Neural cell (in vitro differentiated cells): ENCODE data around the gene SAMD4A. TPM values are rescaled to one million over a fixed set of nuclear protein-coding genes. Genes with fewer than 3 reads are reported as not detected.

Experiments used
- H2AFZ ChIP-seq: fragments of 200-600, 300-800 bp; sonication (generic), shearing (Covaris generic); 2 replicates; pipeline ENCODE4 v1.6.0; 2014; ENCODE audit warnings: low read depth, mild to moderate bottlenecking, antibody characterized with exemption, low read length, moderate library complexity
- H3F3A ChIP-seq: fragments of 200-600 bp; shearing (Covaris generic); 2 replicates; pipeline ENCODE4 v1.6.1; 2016; ENCODE audit warnings: mild to moderate bottlenecking, moderate library complexity, mixed read lengths, antibody characterized with exemption, low read length; ENCODE audit not compliant: insufficient read depth, poor library complexity, severe bottlenecking
- H3K27ac ChIP-seq: fragments of 200-600, 300-800 bp; sonication (generic), shearing (Covaris generic); 2 replicates; pipeline ENCODE4 v1.5.1; 2014; ENCODE audit warnings: mild to moderate bottlenecking, low read length, moderate library complexity
- H3K27me3 ChIP-seq: fragments of 300-800, 200-600 bp; sonication (generic), shearing (Covaris generic); 2 replicates; pipeline ENCODE4 v1.6.0; 2014; ENCODE audit warnings: mild to moderate bottlenecking, low read depth, low read length, moderate library complexity; ENCODE audit not compliant: insufficient read depth
- H3K36me3 ChIP-seq: fragments of 300-800, 200-600 bp; sonication (generic), shearing (Covaris generic); 2 replicates; pipeline ENCODE4 v1.5.1; 2014; ENCODE audit warnings: mild to moderate bottlenecking, antibody characterized with exemption, low read length, moderate library complexity; ENCODE audit not compliant: insufficient read depth
- H3K4me2 ChIP-seq: fragments of 300-800, 200-600 bp; sonication (generic), shearing (Covaris generic); 2 replicates; pipeline ENCODE4 v1.6.0; 2014; ENCODE audit warnings: mild to moderate bottlenecking, low read length
- H3K4me3 ChIP-seq: fragments of 300-800, 200-600 bp; sonication (generic), shearing (Covaris generic); 2 replicates; pipeline ENCODE4 v1.5.1; 2014; ENCODE audit warnings: mild to moderate bottlenecking, low read length, moderate library complexity
- H3K79me2 ChIP-seq: fragments of 200-600 bp; shearing (Covaris generic); replicated peaks from 2 replicates; pipeline ENCODE4 v1.6.0; 2014; ENCODE audit warnings: mild to moderate bottlenecking, low read length, moderate library complexity; ENCODE audit not compliant: insufficient read depth
- H3K9ac ChIP-seq: fragments of 300-800, 200-600 bp; sonication (generic), shearing (Covaris generic); 2 replicates; pipeline ENCODE4 v1.6.1; 2016; ENCODE audit warnings: mild to moderate bottlenecking, low read length, mixed read lengths
- H3K9me2 ChIP-seq: fragments of 200-600 bp; shearing (Covaris generic); 2 replicates; pipeline ENCODE4 v1.6.1; 2016; ENCODE audit warnings: mild to moderate bottlenecking, low read length, mixed read lengths; ENCODE audit not compliant: insufficient read depth
- H3K9me3 ChIP-seq: fragments of 200-600, 300-800 bp; sonication (generic), shearing (Covaris generic); 2 replicates; pipeline ENCODE4 v1.6.1; 2016; ENCODE audit warnings: mild to moderate bottlenecking, mixed run types, low read length, moderate library complexity, mixed read lengths
- H4K20me1 ChIP-seq: fragments of 200-600 bp; shearing (Covaris generic); 2 replicates; pipeline ENCODE4 v1.6.1; 2016; ENCODE audit warnings: mild to moderate bottlenecking, mixed run types; ENCODE audit not compliant: insufficient read depth
- CTCF ChIP-seq: fragments of 450-650 bp; IDR thresholded peaks from 2 replicates; pipeline ENCODE4 v1.5.1; 2014; ENCODE audit warnings: antibody characterized with exemption, mild to moderate bottlenecking, moderate library complexity; ENCODE audit not compliant: poor library complexity, severe bottlenecking
- EP300 ChIP-seq: fragments of 450-650 bp; conservative IDR thresholded peaks from 2 replicates; pipeline ENCODE4 v1.6.1; 2014; ENCODE audit warnings: antibody characterized with exemption, mild to moderate bottlenecking, moderate library complexity; ENCODE audit not compliant: poor library complexity, severe bottlenecking
- EZH2 ChIP-seq: fragments of 200-600, 300-800 bp; shearing (Covaris generic), sonication (generic); IDR thresholded peaks from 2 replicates; pipeline ENCODE4 v1.6.1; 2014; ENCODE audit warnings: antibody characterized with exemption, low read length, borderline replicate concordance, mild to moderate bottlenecking; ENCODE audit not compliant: insufficient read depth, poor library complexity, severe bottlenecking
- MXI1 ChIP-seq: fragments of 450-650 bp; conservative IDR thresholded peaks from 2 replicates; pipeline ENCODE4 v1.6.1; 2014; ENCODE audit warnings: antibody characterized with exemption, mild to moderate bottlenecking; ENCODE audit not compliant: poor library complexity, severe bottlenecking
- POLR2AphosphoS5 ChIP-seq: IDR thresholded peaks from 2 replicates; pipeline ENCODE4 v1.6.1; 2012
- RAD21 ChIP-seq: fragments of 450-650 bp; conservative IDR thresholded peaks from 2 replicates; pipeline ENCODE4 v1.6.1; 2014; ENCODE audit warnings: antibody characterized with exemption, mild to moderate bottlenecking, moderate library complexity
- REST ChIP-seq: IDR thresholded peaks from 2 replicates; pipeline ENCODE4 v1.6.1; 2012; ENCODE audit warnings: borderline replicate concordance
- SMC3 ChIP-seq: fragments of 450-650 bp; conservative IDR thresholded peaks from 2 replicates; pipeline ENCODE4 v1.6.1; 2014; ENCODE audit warnings: antibody characterized with exemption, mild to moderate bottlenecking, moderate library complexity; ENCODE audit not compliant: poor library complexity
- TAF1 ChIP-seq: IDR thresholded peaks from 2 replicates; pipeline ENCODE4 v1.6.1; 2012; ENCODE audit warnings: low read depth
- polyA plus RNA-seq: library from polyadenylated mRNA; depleted of rRNA; stranded (reverse); fragments of >200 nt; gene quantifications from 2 replicates; pipeline ENCODE4 v1.2.3, GENCODE V29; 2014

Gene SAMD4A
- polyA plus RNA-seq, 1 donor from 2014 or later = 1.0 TPM

GRCh38 chr14:54590481-54590880 lies 23.6 kb downstream of the SAMD4A start:
- Histone ChIP-seq H3K9me3 (no peaks in the 10 kb centered on the region), H2AFZ (no peak overlapping the region), H3K79me2 (no peaks in the 10 kb centered on the region), H3K36me3 (no peaks in the 10 kb centered on the region), H3K9ac (no peak overlapping the region), H4K20me1 (no peaks in the 10 kb centered on the region), H3K27ac (no peak overlapping the region), H3F3A (no peaks in the 10 kb centered on the region), H3K4me2 (no peak overlapping the region), H3K4me3 (no peak overlapping the region), H3K27me3 (no peaks in the 10 kb centered on the region), H3K9me2 (no peaks in the 10 kb centered on the region)
- TF ChIP-seq REST (no peak), SMC3 (no peak), EZH2 (no peak), POLR2AphosphoS5 (no peak), CTCF (no peak), TAF1 (no peak), RAD21 (no peak), MXI1 (no peak), EP300 (no peak)

GRCh38 chr14:54591461-54591860 lies 24.5 kb downstream of the SAMD4A start:
- H3K79me2 ChIP-seq = no peaks in the 10 kb centered on the region
- H3K27ac ChIP-seq = no peak overlapping the region
- no peak overlapping the region for H3K4me2 ChIP-seq
- no peaks in the 10 kb centered on the region for H3F3A ChIP-seq
- no peak overlapping the region for H2AFZ ChIP-seq
- H3K4me3 ChIP-seq = no peak overlapping the region
- H3K36me3 ChIP-seq = no peaks in the 10 kb centered on the region
- no peaks in the 10 kb centered on the region for H4K20me1 ChIP-seq
- no peak for TF ChIP-seq RAD21
- TF ChIP-seq EP300 = no peak
- TF ChIP-seq SMC3 = no peak
- TF ChIP-seq POLR2AphosphoS5 = no peak
- no peaks in the 10 kb centered on the region for H3K9me2 ChIP-seq
- H3K9ac ChIP-seq = no peak overlapping the region
- H3K27me3 ChIP-seq = no peaks in the 10 kb centered on the region
- no peaks in the 10 kb centered on the region for H3K9me3 ChIP-seq

DNA sequence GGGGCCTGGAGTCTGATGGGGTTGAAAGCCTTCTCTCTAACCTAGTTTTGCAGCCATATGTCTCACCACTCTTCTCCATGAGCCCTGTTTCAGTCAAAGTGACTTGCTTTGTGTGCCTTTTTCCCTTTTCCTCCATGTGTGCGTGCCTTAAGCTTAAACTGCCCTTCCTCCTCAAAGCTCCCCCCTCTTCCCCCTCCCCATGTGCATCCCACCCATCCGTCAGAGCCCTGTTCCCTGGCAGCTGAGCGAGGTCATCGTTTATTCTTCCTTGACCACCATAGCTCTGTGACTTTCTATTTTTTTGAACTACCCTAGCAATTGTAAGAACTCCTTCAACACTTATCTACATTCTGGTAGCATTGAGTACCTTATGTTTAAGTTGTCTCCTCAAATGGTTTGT lies 24.9 kb downstream of the SAMD4A start:
- Histone ChIP-seq H2AFZ (no peak overlapping the region), H3K79me2 (no peaks in the 10 kb centered on the region), H3K9me3 (no peaks in the 10 kb centered on the region), H3K9ac (no peak overlapping the region), H3K9me2 (no peaks in the 10 kb centered on the region), H4K20me1 (no peaks in the 10 kb centered on the region), H3F3A (no peaks in the 10 kb centered on the region), H3K27me3 (no peaks in the 10 kb centered on the region), H3K4me2 (no peak overlapping the region), H3K27ac (no peak overlapping the region), H3K4me3 (no peak overlapping the region), H3K36me3 (no peaks in the 10 kb centered on the region)
- TF ChIP-seq CTCF (no peak), TAF1 (no peak), EP300 (no peak), EZH2 (no peak), REST (no peak), POLR2AphosphoS5 (no peak), RAD21 (no peak), SMC3 (no peak), MXI1 (no peak)
